Heart left ventricle (tissue), 16 donors: ENCODE measurements around the gene TMEM138. TPM values are rescaled to one million over a fixed set of nuclear protein-coding genes. Genes with fewer than 3 reads are reported as not detected.

ENCODE experiments used
- ATAC-seq, 4 donors: fragments of 200-7000 bp; cut with Tn5 transposase; one replicate each; pipeline ENCODE4 v1.9.1; 2020 to 2022; ENCODE audit warnings: moderate library complexity in 4 of 4, mild to moderate bottlenecking in 3 of 4, moderate number of reproducible peaks in 1 of 4
- DNase-seq, 5 donors: peaks; one replicate each; pipeline ENCODE4 v3.0.0-alpha.2; 2020
- H3K27ac ChIP-seq, 12 donors: fragments of 200-600 bp; sonication (generic) in 4 of 12; one replicate each; pipeline versions ENCODE4 v1.5.0 to v1.8.0; 2016 to 2022; ENCODE audit warnings: mild to moderate bottlenecking in 2 of 12
- H3K27me3 ChIP-seq, 9 donors: fragments of 200-600 bp; sonication (generic) in 2 of 9; one replicate each; pipeline versions ENCODE4 v1.5.1 to v1.8.0; 2016 to 2022; ENCODE audit warnings: mild to moderate bottlenecking in 3 of 9
- H3K36me3 ChIP-seq, 9 donors: fragments of 200-600 bp; sonication (generic) in 2 of 9; one replicate each; pipeline versions ENCODE4 v1.5.0 to v1.8.0; 2018 to 2022; ENCODE audit warnings: mild to moderate bottlenecking in 2 of 9
- H3K4me1 ChIP-seq, 12 donors: fragments of 200-600 bp; sonication (generic) in 4 of 12; one replicate each; pipeline versions ENCODE4 v1.5.0 to v1.8.0; 2016 to 2022; ENCODE audit warnings: mild to moderate bottlenecking in 3 of 12
- H3K4me3 ChIP-seq, 12 donors: fragments of 200-600 bp; sonication (generic) in 4 of 12; one replicate each; pipeline versions ENCODE4 v1.5.0 to v1.8.0; 2017 to 2022; ENCODE audit warnings: mild to moderate bottlenecking in 9 of 12, moderate library complexity in 4 of 12
- H3K9me3 ChIP-seq, 12 donors: fragments of 200-600 bp; sonication (generic) in 4 of 12; one replicate each; pipeline versions ENCODE4 v1.5.0 to v1.8.0; 2016 to 2022; ENCODE audit warnings: mild to moderate bottlenecking in 1 of 12
- CTCF ChIP-seq, 12 donors: fragments of 200-600 bp; sonication (generic) in 4 of 12; IDR thresholded peaks; one replicate each; pipeline versions ENCODE4 v1.5.0 to v1.8.0; 2018 to 2022; ENCODE audit warnings: antibody characterized with exemption in 12 of 12, mild to moderate bottlenecking in 5 of 12
- POLR2A ChIP-seq, 2 donors: fragments of 450-650 bp; IDR thresholded peaks; one replicate each; pipeline ENCODE4 v1.6.1; 2017; ENCODE audit warnings: antibody characterized with exemption in 2 of 2, mild to moderate bottlenecking in 2 of 2, moderate library complexity in 2 of 2
- WGBS, 4 donors: extraction: QIAGEN DNeasy Blood & Tissue Kit in 2 of 4; methylation state at CpG; one replicate each; pipeline versions ENCODE4 v1.1.5 to v1.1.7; 2013 to 2018; 5-methylcytosine and 5-hydroxymethylcytosine counted together
- intact Hi-C, 10 donors: fragments of 100-400 bp; cut with DNase I; formaldehyde crosslinking; loops; one replicate each; pipeline versions ENCODE4 v1.11.1 to v1.14.2; 2022
- polyA plus RNA-seq, 2 donors: library from polyadenylated mRNA; stranded (reverse); fragments of 200-250 nt; gene quantifications; one replicate each; pipeline ENCODE4 v1.2.3, GENCODE V29; 2013
- total RNA-seq, 9 donors: library from RNA; depleted of rRNA in 2 of 9; stranded (reverse); fragments of >200 nt in 2 of 9; fragmentation: NEBNext Ultra II Directional in 3 of 9; extraction: Animal tissue kit (Norgen Biotek cat#: 25700) in 3 of 9; gene quantifications; one replicate each; pipeline versions ENCODE4 v1.1.0 to v1.2.4, GENCODE V29; 2016 to 2023
- donor health status: ischemic (EF 13 %, LVEDD 7.1; RV severe dilation, severe dysfunction).
- donor health status: healthy with polysubstance abuse.
- donor health status: DM: no; HTN: yes; CAD: no.
- donor health status: DM: no; HTN: no; CAD: no.
- donor health status: ischemic (EF 25% LVEDD 6.9; RV normal size, moderate dysfunction).
- donor health status: ischemic (EF 25% LVEDD 5.7; RV mildly dilated, moderate dysfunction).
- donor health status: healthy.
- donor health status: DM: yes; HTN: yes; CAD: no.
- donor health status: ischemic (EF 35%, LVEDD 5.7; RV mildly dilated, moderate dysfunction).
- donor health status: nonischemic (EF 11% LVEDD 7.7; RV severe dilation, severe dysfunction).
- donor health status: DM: yes; HTN: yes; CAD: no.
- donor health status: PGD.
- donor health status: ischemic (EF 29% LVEDD 5.4; RV normal size, mild dysfunction).
- donor health status: nonischemic (EF 23%, LVEDD 6.1; RV moderate dilation, normal function).

TMEM138 gene
- total and polyA plus RNA-seq, 11 donors: 15.7 to 29.3 (median 19.2) TPM

DNA sequence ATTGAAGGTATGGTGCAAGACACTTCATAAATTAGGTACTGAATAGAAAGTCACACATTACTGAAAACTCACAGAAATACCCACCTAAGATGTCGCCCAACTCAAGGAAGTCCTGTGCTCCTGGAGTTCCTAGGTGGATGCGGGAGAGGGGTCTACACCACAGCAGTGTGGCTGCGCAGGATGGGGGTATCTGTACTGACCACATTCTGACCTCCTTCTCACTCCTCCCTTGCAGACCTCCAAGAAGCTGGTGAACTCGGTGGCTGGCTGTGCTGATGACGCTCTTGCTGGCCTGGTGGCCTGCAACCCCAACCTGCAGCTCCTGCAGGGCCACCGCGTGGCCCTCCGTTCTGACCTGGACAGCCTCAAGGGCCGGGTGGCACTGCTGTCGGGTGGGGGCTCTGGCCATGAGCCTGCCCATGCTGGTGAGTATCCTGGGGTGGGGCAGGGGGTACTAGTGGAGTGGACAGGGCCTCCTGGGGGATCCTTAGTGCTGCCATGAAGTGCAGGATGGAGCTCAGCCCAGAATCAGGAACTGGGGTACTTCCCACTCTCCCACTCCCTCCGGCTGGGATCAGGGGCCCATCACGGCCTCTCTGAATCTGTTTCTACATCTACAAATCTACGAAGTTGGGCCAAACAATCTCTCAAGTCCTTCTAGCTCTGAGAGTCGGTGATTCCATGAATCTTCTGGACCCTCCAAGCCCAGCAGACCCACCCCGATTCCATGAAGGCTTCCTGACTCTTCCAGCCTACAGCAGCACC lies 24.3 kb upstream of the TMEM138 start:
- Histone ChIP-seq H3K4me3 (no peak overlapping the region), H3K27me3 (no peaks in the 10 kb centered on the region), H3K36me3 (peaks cover 0 to 15% (median 5%) of the 10 kb centered on the region in 9 donors), H3K4me1 (peaks cover 0 to 23% (median 12%) of the 10 kb centered on the region in 12 donors), H3K27ac (no peak overlapping the region), H3K9me3 (no peaks in the 10 kb centered on the region)
- WGBS, 4 donors: 88 to 94% (median 93%) methylated on average over 7 to 15 of the region's 15 CpGs
- no peak for ATAC-seq
- intact Hi-C loops: loop anchor here in 5 of 10 donors (2.0 to 10.0 kb wide), 2 partner anchors 47 to 297 kb away; no protein-coding TSS in a partner anchor
- TF ChIP-seq POLR2A (IDR thresholded peaks at IDR 0.05): no peak
- TF ChIP-seq CTCF (IDR thresholded peaks at IDR 0.05): no peak
- no peak for DNase-seq

- TF ChIP-seq CTCF (IDR thresholded peaks at IDR 0.05): no peak
- no peak for TF ChIP-seq POLR2A (IDR thresholded peaks at IDR 0.05)
- no peaks in the 10 kb centered on the region for H3K9me3 ChIP-seq
- intact Hi-C loops: loop anchor here in 1 of 10 donors (10.0 kb wide), 1 partner anchor 296 kb away; no protein-coding TSS in a partner anchor
- peaks cover 0 to 22% (median 5%) of the 10 kb centered on the region in 9 donors for H3K36me3 ChIP-seq
- no peaks in the 10 kb centered on the region for H3K27me3 ChIP-seq
- peaks cover 0 to 17% (median 6%) of the 10 kb centered on the region in 12 donors for H3K4me1 ChIP-seq
- no peak overlapping the region for H3K4me3 ChIP-seq
- 90 to 94% (median 92%) methylated on average over 15 to 26 of the region's 26 CpGs for WGBS, 4 donors
- DNase-seq (no peak), ATAC-seq (no peak)
- no peak overlapping the region for H3K27ac ChIP-seq
Measured at GRCh38 chr11:61338783-61339489, 23.2 kb upstream of the TMEM138 start.

GRCh38 chr11:61339490-61339878 lies 22.7 kb upstream of the TMEM138 start:
- Histone ChIP-seq H3K27ac (no peak overlapping the region), H3K4me1 (peaks cover 0 to 16% (median 5%) of the 10 kb centered on the region in 12 donors), H3K27me3 (no peaks in the 10 kb centered on the region), H3K9me3 (no peaks in the 10 kb centered on the region), H3K4me3 (no peak overlapping the region), H3K36me3 (peaks cover 0 to 22% (median 5%) of the 10 kb centered on the region in 9 donors)
- WGBS, 4 donors: 89 to 95% (median 91%) methylated on average over 4 of the region's 4 CpGs
- TF ChIP-seq CTCF (IDR thresholded peaks at IDR 0.05) (no peak), POLR2A (IDR thresholded peaks at IDR 0.05) (no peak)
- DNase-seq (no peak), ATAC-seq (no peak)
- intact Hi-C loops: loop anchor here in 1 of 10 donors (10.0 kb wide), 1 partner anchor 295 kb away; no protein-coding TSS in a partner anchor

GRCh38 chr11:61340979-61341378 lies 21.2 kb upstream of the TMEM138 start:
- no peak overlapping the region for H3K27ac ChIP-seq
- no peak overlapping the region for H3K4me3 ChIP-seq
- TF ChIP-seq CTCF (IDR thresholded peaks at IDR 0.05) (no peak), POLR2A (IDR thresholded peaks at IDR 0.05) (no peak)
- 95 to 100% (median 98%) methylated on average over 2 of the region's 2 CpGs for WGBS, 4 donors
- H3K27me3 ChIP-seq: no peaks in the 10 kb centered on the region
- peaks cover 0 to 7% (median 4%) of the 10 kb centered on the region in 12 donors for H3K4me1 ChIP-seq
- H3K36me3 ChIP-seq: peaks cover 0 to 22% (median 5%) of the 10 kb centered on the region in 9 donors
- no peaks in the 10 kb centered on the region for H3K9me3 ChIP-seq
- DNase-seq (no peak), ATAC-seq (no peak)
- intact Hi-C loops: no loop called here
